HUES64 (cell line): Measurements from ENCODE around the gene ISCU. TPM values are rescaled to one million over a fixed set of nuclear protein-coding genes. Genes with fewer than 3 reads are reported as not detected.
A peak's percentile ranks its signal among the peaks of the same experiment; 100 is the strongest.

Source experiments
- H3K27ac ChIP-seq: 2 replicates; pipeline ENCODE4 v1.7.0; 2013; ENCODE audit warnings: low read depth, low read length, inconsistent platforms
- H3K27me3 ChIP-seq: 2 replicates; pipeline ENCODE4 v1.6.1; 2013; ENCODE audit warnings: mild to moderate bottlenecking, low read length; ENCODE audit not compliant: insufficient read depth
- H3K36me3 ChIP-seq: 2 replicates; pipeline ENCODE4 v1.6.1; 2013; ENCODE audit warnings: mild to moderate bottlenecking, low read length; ENCODE audit not compliant: insufficient read depth
- H3K4me1 ChIP-seq: 2 replicates; pipeline ENCODE4 v1.6.1; 2013; ENCODE audit warnings: mild to moderate bottlenecking, low read length, moderate library complexity; ENCODE audit not compliant: insufficient read depth
- H3K4me3 ChIP-seq: 2 replicates; pipeline ENCODE4 v1.5.1; 2013; ENCODE audit warnings: mild to moderate bottlenecking, low read length, moderate library complexity
- H3K9ac ChIP-seq: 2 replicates; pipeline ENCODE4 v1.6.1; 2013; ENCODE audit warnings: mild to moderate bottlenecking, low read depth, low read length
- H3K9me3 ChIP-seq: 2 replicates; pipeline ENCODE4 v1.6.1; 2013; ENCODE audit warnings: low read depth, low read length; ENCODE audit not compliant: insufficient read depth
- WGBS: fragments of 150-250, 120-280 bp; methylation state at CpG from one replicate; pipeline ENCODE4 v1.1.7; 2013; ENCODE audit warnings: missing lambda C conversion rate; 5-methylcytosine and 5-hydroxymethylcytosine counted together
- polyA plus RNA-seq, 2 experiments: library from polyadenylated mRNA; stranded (reverse); fragments of 50-300 nt; gene quantifications; one replicate each; pipeline ENCODE4 v1.2.3, GENCODE V29; 2013

Gene ISCU
- polyA plus RNA-seq (2013, experiment 1 of 2) = 83.9 TPM
- polyA plus RNA-seq (2013, experiment 2 of 2) = 87.5 TPM

DNA sequence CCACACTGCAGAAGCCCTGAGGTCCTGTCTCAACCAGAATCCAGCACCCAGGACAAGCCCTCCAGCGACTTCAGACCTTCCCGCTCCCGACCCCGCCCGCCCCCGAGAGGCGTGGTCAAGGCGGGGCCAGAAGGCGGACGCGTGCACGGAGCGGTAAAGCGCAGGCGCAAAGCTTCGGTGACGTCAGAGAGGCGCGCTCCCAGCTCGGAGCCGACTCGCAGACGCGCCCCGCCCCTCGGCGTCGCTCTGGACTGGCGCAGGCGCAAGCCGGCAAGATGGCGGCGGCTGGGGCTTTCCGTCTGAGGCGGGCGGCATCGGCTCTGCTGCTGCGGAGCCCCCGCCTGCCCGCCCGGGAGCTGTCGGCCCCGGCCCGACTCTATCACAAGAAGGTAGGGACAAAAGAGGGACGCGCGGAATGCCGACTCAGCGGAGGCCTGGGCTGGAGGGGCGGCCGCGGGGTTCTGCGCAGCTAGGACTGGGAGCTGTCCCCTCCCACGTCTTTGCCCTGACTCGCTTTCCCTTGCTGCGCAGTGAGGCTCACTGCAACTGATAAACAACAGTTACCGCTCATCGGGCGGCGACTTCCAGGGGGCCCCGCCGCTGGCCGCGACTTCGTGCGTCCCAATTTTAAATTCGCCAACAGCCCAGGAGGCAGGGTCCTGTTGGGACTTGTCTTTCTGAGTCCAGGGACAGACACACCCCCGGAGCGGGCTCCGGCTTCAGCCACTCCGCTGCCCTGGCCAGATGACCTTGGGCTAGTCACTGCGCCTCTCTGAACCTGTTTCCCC lies at the start of gene ISCU:
Gene ISCU (plus strand): TSS at position 249 of the 788 bp plus-strand sequence. CDS start 27 bp downstream, at position 276.
- Histone ChIP-seq H3K4me1 (peaks cover 4% of the 10 kb centered on the region; the same call in 1 of the 2 replicates), H3K9me3 (no peaks in the 10 kb centered on the region), H3K9ac (peak within 1 kb of the TSS; percentile 96), H3K27ac (peak within 1 kb of the TSS; percentile 95), H3K36me3 (peaks cover 48% of the 10 kb centered on the region), H3K27me3 (no peaks in the 10 kb centered on the region), H3K4me3 (peak within 1 kb of the TSS; percentile 89)
- under 1% methylated on average over 72 of the region's 72 CpGs for WGBS

DNA sequence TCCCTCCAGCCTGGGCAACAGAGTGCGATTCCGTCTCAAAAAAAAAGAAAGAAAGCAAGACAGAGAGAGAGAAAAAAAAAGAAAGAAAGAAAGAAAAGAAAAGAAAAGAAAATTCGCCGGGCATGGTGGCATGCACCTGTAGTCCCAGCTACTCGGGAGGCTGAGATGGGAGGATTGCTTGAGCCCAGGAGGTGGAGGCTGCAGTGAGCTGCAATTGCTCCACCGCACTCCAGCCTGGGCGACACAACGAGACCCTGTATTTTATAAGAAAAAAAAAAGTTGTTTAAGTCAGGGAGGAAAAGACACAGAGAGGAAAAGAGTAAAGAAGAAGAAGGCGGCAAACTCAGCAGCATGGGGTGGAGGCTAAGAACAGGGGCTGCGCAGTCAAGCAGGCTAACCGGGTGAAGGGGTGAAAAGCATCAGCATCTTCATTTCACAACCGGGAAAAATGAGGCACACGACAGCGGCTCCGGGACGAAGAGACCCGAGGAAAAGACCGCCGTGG lies 47.9 kb upstream of the ISCU start:
- 40% methylated on average over 19 of the region's 19 CpGs for WGBS
- H3K36me3 ChIP-seq = peaks cover 27% of the 10 kb centered on the region
- H3K27me3 ChIP-seq = no peaks in the 10 kb centered on the region
- H3K4me3 ChIP-seq = peak overlapping the region; percentile 80
- H3K9me3 ChIP-seq = 0 out of 2 replicates have a peak, but pooled peaks cover 4% of the 10 kb centered on the region
- H3K27ac ChIP-seq = no peak overlapping the region
- H3K4me1 ChIP-seq = no peaks in the 10 kb centered on the region
- H3K9ac ChIP-seq = peak overlapping the region; percentile 61; the same call in 1 of the 2 replicates

DNA sequence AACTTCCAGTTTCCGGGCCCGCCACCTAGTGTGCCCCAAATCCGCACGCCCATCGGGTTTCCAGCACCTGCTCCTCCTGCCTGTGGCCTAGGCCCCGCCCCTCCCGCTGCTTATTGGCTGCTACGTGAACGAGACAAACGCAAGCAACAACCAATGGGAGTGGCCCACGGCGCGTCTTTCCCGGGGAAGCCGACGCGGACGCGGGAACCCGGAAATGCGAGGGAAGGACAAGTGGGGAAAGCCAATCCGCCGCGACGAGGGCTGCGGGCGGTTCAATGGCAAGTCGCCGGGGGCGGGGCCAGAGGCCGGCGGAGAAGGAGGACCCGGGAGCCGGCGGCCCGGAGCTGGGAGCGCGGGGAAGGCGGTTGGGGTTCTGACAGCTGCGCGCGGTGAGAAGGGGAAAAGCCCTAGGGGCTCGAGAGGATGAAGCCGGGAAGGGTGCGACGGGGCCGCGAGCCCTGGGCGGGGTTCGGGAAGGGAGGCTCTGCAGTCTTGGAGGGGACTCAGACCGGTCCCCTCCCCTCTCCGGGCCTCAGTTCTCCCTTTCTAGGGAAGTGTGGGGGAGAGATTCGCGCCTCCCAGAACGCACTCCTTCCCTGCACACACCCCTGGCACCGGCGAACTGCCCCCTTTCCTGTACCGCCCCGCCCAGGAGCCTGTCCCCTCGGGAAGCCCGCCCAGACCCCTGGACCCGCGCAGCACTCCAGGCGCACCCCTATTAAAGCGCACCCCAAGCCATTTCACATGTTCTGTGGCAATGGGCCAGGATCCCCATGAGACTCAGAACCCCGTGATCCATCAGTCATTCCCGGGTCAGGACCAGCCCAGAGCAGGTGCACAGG lies 47.2 kb upstream of the ISCU start, which contains the start of gene FICD:
Gene FICD (plus strand): TSS at position 305 of the 842 bp plus-strand sequence. CDS start 1,696 bp downstream, outside the sequence.
- Histone ChIP-seq H3K4me3 (peak within 1 kb of the TSS; percentile 80), H3K9me3 (no peaks in the 10 kb centered on the region), H3K27ac (peak within 1 kb of the TSS; percentile 43), H3K4me1 (no peaks in the 10 kb centered on the region), H3K36me3 (peaks cover 33% of the 10 kb centered on the region), H3K27me3 (no peaks in the 10 kb centered on the region), H3K9ac (peak within 1 kb of the TSS; percentile 83)
- under 1% methylated on average over 65 of the region's 67 CpGs for WGBS

DNA sequence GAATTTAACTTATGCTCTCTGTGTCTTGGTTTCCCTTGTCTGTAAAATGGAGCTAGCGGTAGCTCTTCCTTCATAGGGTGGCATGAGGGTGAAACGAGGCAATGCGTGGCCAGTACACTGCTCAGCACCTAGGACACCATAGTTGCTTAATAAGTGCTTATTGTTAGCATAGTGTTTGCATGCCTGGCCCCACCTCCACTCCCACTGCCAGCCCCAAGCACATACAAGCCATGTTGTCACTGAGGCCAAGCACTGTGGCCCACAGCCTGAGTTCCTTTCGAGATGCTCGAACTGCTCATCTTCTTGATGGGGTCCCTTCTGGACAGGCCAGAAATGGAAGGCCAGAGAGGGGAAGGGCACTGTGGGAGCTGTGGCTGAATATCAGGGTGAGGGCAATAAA lies 46.5 kb upstream of the ISCU start:
- Histone ChIP-seq H3K4me1 (no peaks in the 10 kb centered on the region), H3K4me3 (peak overlapping the region; percentile 80), H3K9me3 (no peaks in the 10 kb centered on the region), H3K9ac (peak overlapping the region; percentile 83; the same call in 1 of the 2 replicates), H3K27me3 (no peaks in the 10 kb centered on the region), H3K27ac (no peak overlapping the region), H3K36me3 (peaks cover 41% of the 10 kb centered on the region)
- WGBS = 75% methylated on average over 5 of the region's 5 CpGs

DNA sequence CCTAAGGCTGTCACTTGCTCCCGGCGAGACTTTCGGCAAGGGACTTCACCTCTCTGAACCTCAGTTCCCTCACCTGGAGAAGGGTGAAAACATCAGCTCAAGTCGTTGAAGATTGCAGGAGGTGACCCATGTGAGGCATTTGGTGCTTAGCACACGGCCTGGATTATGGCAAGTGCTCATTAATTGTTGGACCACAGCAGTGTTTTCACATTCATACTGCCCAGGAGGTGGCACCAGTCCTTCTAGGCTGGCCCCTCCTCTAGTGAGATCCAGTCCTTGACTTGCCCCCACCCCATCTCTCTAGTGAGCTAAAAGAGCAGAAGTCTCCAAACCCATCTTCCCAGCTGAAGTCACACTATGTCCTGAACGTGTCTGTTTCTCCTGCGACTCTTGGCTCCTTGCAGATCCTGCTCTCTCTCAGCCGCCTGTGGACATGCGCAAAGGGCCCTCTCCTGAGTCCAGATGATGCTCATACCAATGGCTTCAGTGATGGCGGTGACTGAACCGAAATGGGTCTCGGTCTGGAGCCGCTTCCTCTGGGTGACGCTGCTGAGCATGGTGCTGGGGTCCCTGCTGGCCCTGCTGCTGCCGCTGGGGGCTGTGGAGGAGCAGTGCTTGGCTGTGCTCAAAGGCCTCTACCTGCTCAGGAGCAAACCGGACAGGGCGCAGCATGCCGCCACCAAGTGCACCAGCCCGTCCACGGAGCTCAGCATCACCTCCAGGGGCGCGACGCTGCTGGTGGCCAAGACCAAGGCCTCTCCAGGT lies 45.7 kb upstream of the ISCU start:
- WGBS = 92% methylated on average over 23 of the region's 23 CpGs
- Histone ChIP-seq H3K9ac (no peak overlapping the region), H3K4me3 (peak overlapping the region; percentile 80; the same call in 1 of the 2 replicates), H3K9me3 (no peaks in the 10 kb centered on the region), H3K4me1 (no peaks in the 10 kb centered on the region), H3K36me3 (peaks cover 48% of the 10 kb centered on the region), H3K27me3 (no peaks in the 10 kb centered on the region), H3K27ac (no peak overlapping the region)

DNA sequence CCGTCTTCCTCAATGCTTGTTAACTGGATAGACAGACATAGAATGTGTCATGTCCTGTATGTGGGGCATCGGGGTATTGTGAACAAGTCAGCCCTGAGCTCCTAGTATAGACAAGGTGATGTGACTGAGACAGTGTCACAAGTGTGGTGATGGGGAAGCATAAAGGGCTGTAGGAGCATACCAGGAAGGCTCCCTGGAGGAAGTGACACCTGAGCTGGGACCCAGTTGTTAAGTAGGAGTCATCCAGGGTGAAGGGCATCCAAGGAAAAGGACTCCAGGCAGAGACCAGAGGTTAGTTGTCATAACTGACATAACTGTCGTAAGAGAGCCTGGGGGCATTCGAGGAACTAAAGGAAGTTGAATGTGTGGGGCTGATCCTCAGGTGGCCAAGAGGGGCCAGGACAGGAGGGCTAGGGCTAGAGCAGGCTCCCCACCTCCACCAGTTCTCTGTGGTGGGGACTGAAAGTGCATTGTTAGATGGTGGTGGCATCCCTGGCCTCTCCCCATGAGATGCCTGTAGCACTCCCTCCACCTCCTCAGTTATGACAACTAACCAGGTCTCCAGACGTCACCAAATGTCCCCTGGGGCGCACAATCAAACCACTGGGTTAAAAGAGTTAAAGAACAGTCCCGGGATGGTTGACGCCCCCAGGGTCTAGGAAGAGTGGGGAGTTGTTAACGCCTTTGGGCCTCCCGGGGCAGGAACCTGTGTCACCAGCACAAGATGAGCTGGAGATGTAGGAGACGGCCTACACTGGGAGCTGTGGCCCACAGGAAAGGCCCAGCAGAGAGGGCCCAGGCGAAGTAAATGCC lies 44.9 kb upstream of the ISCU start:
- H3K4me1 ChIP-seq = no peaks in the 10 kb centered on the region
- peaks cover 56% of the 10 kb centered on the region for H3K36me3 ChIP-seq

DNA sequence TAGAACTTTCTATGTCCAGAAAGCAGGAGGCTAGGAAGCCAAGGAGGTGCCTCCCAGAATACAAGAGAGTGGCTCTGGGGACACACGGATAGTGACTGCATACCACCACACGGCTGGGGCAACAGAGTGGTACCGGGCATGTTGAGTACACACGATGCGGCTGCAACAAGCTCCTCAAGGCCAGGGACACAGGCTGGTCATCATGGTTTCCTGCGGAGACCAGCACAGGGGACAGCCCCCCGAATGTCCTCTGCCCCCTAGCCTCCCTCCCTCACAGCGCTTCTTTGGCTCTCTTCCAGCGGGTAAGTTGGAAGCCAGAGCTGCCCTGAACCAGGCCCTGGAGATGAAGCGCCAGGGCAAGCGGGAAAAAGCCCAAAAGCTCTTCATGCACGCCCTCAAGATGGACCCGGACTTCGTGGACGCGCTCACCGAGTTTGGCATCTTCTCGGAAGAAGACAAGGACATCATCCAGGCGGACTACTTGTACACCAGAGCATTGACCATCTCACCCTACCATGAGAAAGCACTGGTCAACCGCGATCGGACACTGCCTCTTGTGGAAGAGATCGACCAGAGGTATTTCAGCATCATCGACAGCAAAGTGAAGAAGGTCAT lies 44.2 kb upstream of the ISCU start:
- Histone ChIP-seq H3K9ac (no peak overlapping the region), H3K4me1 (no peaks in the 10 kb centered on the region), H3K9me3 (no peaks in the 10 kb centered on the region), H3K4me3 (no peak overlapping the region), H3K36me3 (peaks cover 64% of the 10 kb centered on the region), H3K27ac (no peak overlapping the region), H3K27me3 (no peaks in the 10 kb centered on the region)
- 96% methylated on average over 24 of the region's 24 CpGs for WGBS

More for the DNA sequence above, 44.9 kb upstream of the ISCU start:
- no peaks in the 10 kb centered on the region for H3K27me3 ChIP-seq
- no peaks in the 10 kb centered on the region for H3K9me3 ChIP-seq
- 92% methylated on average over 12 of the region's 12 CpGs for WGBS
- no peak overlapping the region for H3K27ac ChIP-seq
- H3K4me3 ChIP-seq = no peak overlapping the region
- no peak overlapping the region for H3K9ac ChIP-seq

- H3K9ac ChIP-seq = no peak overlapping the region
- WGBS = 97% methylated on average over 39 of the region's 39 CpGs
- no peaks in the 10 kb centered on the region for H3K9me3 ChIP-seq
- H3K27me3 ChIP-seq = no peaks in the 10 kb centered on the region
- H3K36me3 ChIP-seq = peaks cover 71% of the 10 kb centered on the region
- H3K4me3 ChIP-seq = no peak overlapping the region
- H3K4me1 ChIP-seq = no peaks in the 10 kb centered on the region
- H3K27ac ChIP-seq = no peak overlapping the region
Observed at GRCh38 chr12:108518716-108519496, 43.5 kb upstream of the ISCU start.

DNA sequence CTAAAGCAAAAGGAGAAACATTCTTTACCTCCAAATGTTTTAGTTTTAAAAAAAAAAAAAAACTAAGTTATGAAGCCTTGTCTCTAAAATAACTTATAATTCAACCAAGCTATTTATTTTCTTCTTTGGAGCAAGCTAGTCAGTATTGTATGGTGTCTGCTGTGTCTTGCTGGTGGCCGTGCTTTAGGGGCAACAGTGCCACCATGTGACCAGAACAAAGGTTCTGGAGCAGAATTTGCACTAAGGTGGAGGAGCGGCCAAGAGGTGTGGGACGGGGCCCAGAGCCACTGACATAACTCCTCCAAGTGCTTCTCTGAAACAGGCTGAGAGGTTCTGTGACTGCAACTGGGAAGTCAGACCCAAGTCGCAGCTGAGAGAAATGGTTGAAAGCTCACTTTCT lies 42.8 kb upstream of the ISCU start:
- H3K4me1 ChIP-seq = no peaks in the 10 kb centered on the region
- no peaks in the 10 kb centered on the region for H3K9me3 ChIP-seq
- H3K36me3 ChIP-seq = peaks cover 77% of the 10 kb centered on the region
- no peaks in the 10 kb centered on the region for H3K27me3 ChIP-seq
- no peak overlapping the region for H3K4me3 ChIP-seq
- WGBS = 87% methylated on average over 4 of the region's 4 CpGs
- no peak overlapping the region for H3K27ac ChIP-seq
- H3K9ac ChIP-seq = no peak overlapping the region
